HG02798 (cell line): ENCODE results near the gene SLC6A2.
"Not testable (repeated sequence)": the region's sequence is repeated elsewhere in the genome, so short reads cannot be mapped to it uniquely, and the experiment has no call there.

Experiments used
- ATAC-seq: cut with Tn5 transposase; IDR thresholded peaks from one replicate; pipeline ENCODE4 v1.9.1; 2021; ENCODE audit warnings: mild to moderate bottlenecking; ENCODE audit not compliant: unreplicated experiment, poor library complexity

Gene SLC6A2

DNA sequence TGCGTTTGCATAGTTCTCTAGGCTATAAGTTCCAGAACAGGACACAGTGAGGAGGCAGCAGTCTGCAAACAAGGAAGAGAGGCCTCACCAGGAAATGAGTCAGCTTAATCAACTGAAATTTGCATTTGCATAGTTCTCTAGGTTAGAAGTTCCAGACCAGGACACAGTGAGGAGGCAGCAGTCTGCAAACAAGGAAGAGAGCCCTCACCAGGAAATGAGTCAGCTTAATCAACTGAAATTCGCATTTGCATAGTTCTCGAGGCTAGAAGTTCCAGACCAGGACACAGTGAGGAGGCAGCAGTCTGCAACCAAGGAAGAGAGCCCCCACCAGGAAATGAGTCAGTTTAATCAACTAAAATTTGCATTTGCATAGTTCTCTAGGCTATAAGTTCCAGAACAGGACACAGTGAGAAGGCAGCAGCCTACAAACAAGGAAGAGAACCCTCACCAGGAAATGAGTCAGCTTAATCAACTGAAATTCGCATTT is 97.4 kb downstream of the SLC6A2 start:
- not testable (repeated sequence) for ATAC-seq
